ENCODE measurements around the gene CASP7. TPM values are rescaled to one million over a fixed set of nuclear protein-coding genes. Genes with fewer than 3 reads are reported as not detected.
A peak's percentile ranks its signal among the peaks of the same experiment; 100 is the strongest.

The CASP7 gene
- total and polyA plus RNA-seq, 2 donors (not counting 1 experiment from before 2014, with no cell fraction given), result 5.7 to 23.9 TPM

DNA sequence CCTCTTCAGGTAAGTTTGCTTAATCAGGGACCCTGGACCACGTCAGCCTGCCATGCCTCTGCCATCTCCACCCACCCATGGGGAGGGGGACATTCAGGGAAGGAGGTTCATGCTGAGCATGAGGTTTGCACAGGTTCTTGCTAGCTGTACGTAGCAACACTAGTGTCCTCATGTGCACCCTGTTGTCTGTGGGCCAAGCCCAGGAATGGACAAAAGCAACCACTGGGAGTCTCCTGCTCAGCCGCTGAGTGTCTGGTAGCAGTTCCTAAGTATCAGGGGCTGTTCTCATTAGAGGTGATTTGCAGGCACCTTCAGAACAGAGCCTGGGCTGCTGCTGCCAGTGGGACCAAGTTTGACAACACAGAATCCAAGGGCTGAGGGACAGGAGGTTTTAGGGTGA is 17.9 kb downstream of the CASP7 start:
- ChIA-PET POLR2A (no interaction called here), CTCF (no interaction called here)
- Mint-ChIP-seq H3K4me3 (no peak overlapping the region), H3K27ac (no peak overlapping the region), H3K4me1 (no peaks in the 10 kb centered on the region), H3K9me3 (ENCODE audit: insufficient read depth) (peaks cover 10% of the 10 kb centered on the region), H3K27me3 (no peaks in the 10 kb centered on the region)
- no peak overlapping the region for H3K4me3 ChIP-seq (ENCODE audit: control extremely low read depth in 1 of 5, extremely low read depth in 1 of 5, insufficient read depth in 1 of 5, low read depth in 2 of 5, low read length in 4 of 5)
- no peak overlapping the region for H3K27ac ChIP-seq (ENCODE audit: low read length in 2 of 2)
- peaks cover 8 to 21% (median 10%) of the 10 kb centered on the region in 3 donors for H3K9me3 ChIP-seq (ENCODE audit: control extremely low read depth in 1 of 3, control insufficient read depth in 2 of 3, insufficient read depth in 1 of 3, low read length in 2 of 3)
- no peak overlapping the region for H3K4me2 ChIP-seq (replicated peaks; ENCODE audit: low read depth, low read length, poor library complexity, severe bottlenecking)
- no peak for ATAC-seq (ENCODE audit: low read depth)
- H4K20me1 ChIP-seq (ENCODE audit: control insufficient read depth, insufficient read depth, low read length, poor library complexity, severe bottlenecking), result peaks cover 29% of the 10 kb centered on the region
- peaks cover 29% of the 10 kb centered on the region for H3K79me2 ChIP-seq (ENCODE audit: control insufficient read depth, insufficient read depth, low read length)
- intact Hi-C loops (cut with micrococcal nuclease), result no loop called here
- H3K4me1 ChIP-seq (ENCODE audit: control insufficient read depth in 2 of 2, insufficient read depth in 2 of 2, low read length in 2 of 2), result no peaks in the 10 kb centered on the region
- H3K27me3 ChIP-seq (replicated peaks in 1 of 4; ENCODE audit: control extremely low read depth in 1 of 4, control insufficient read depth in 3 of 4, insufficient read depth in 4 of 4, low read length in 3 of 4), result no peaks in the 10 kb centered on the region
- peaks cover 5 to 52% of the 10 kb centered on the region in 2 experiments for H3K36me3 ChIP-seq (replicated peaks in 1 of 2; ENCODE audit: control extremely low read depth in 1 of 2, control insufficient read depth in 1 of 2, extremely low read depth in 1 of 2, insufficient read depth in 2 of 2, low read length in 1 of 2)
- H2AFZ ChIP-seq (ENCODE audit: insufficient read depth, low read depth, low read length, poor library complexity, severe bottlenecking), result no peak overlapping the region
- DNase-seq, result no peak
- WGBS (ENCODE audit: insufficient coverage), result 71% methylated on average over 2 of the region's 3 CpGs
- no peak overlapping the region for H3K9ac ChIP-seq (ENCODE audit: low read length)
- TF ChIP-seq EZH2 (IDR thresholded peaks at IDR 0.05; ENCODE audit: borderline replicate concordance, insufficient read depth, low read depth, low read length, poor library complexity, severe bottlenecking), result no peak
- TF ChIP-seq, protein P1, sequence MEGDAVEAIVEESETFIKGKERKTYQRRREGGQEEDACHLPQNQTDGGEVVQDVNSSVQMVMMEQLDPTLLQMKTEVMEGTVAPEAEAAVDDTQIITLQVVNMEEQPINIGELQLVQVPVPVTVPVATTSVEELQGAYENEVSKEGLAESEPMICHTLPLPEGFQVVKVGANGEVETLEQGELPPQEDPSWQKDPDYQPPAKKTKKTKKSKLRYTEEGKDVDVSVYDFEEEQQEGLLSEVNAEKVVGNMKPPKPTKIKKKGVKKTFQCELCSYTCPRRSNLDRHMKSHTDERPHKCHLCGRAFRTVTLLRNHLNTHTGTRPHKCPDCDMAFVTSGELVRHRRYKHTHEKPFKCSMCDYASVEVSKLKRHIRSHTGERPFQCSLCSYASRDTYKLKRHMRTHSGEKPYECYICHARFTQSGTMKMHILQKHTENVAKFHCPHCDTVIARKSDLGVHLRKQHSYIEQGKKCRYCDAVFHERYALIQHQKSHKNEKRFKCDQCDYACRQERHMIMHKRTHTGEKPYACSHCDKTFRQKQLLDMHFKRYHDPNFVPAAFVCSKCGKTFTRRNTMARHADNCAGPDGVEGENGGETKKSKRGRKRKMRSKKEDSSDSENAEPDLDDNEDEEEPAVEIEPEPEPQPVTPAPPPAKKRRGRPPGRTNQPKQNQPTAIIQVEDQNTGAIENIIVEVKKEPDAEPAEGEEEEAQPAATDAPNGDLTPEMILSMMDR (IDR thresholded peaks at IDR 0.05), result no peak

DNA sequence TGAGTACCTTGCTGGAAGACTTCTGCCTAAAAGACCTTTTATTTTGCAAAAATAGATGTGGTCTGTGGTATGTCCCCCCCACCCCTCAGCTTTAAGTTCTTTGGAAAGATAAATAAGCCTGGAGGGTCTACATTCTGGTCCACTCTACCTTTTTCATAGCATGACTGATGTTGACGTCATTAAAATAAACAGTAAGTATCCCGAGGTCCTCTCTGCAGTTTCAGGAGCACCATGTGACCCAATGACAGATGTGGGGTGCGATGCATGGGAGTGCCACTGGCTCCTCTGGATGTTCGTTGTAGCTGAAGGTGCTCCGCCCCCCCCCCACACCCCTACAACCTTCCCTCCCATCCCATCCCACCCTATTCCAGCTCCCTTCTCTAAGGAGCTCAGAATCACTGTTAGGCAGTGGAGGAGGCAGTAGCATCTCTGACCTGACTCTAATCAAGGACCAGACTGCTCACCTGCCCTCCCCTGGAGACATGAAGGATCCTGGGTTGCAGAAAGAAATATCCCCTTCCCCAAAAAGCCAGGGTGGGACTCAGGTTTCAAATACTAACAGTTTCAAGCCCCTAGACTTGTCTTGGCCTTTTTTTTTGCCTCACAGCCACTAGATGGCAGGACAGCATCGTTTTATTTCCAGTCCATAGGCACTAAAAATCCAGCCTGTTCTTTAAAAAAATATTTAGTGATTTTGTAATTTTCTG is 25.1 kb downstream of the CASP7 start:
- Histone ChIP-seq H3K36me3 (replicated peaks in 1 of 2; ENCODE audit: control extremely low read depth in 1 of 2, control insufficient read depth in 1 of 2, extremely low read depth in 1 of 2, insufficient read depth in 2 of 2, low read length in 1 of 2) (peaks cover 0 to 17% of the 10 kb centered on the region in 2 experiments), H3K4me3 (ENCODE audit: control extremely low read depth in 1 of 5, extremely low read depth in 1 of 5, insufficient read depth in 1 of 5, low read depth in 2 of 5, low read length in 4 of 5) (no peak overlapping the region), H3K4me2 (replicated peaks; ENCODE audit: low read depth, low read length, poor library complexity, severe bottlenecking) (no peak overlapping the region), H3K9ac (ENCODE audit: low read length) (no peak overlapping the region), H4K20me1 (ENCODE audit: control insufficient read depth, insufficient read depth, low read length, poor library complexity, severe bottlenecking) (peaks cover 43% of the 10 kb centered on the region), H3K27ac (ENCODE audit: low read length in 2 of 2) (no peak overlapping the region), H3K9me3 (ENCODE audit: control extremely low read depth in 1 of 3, control insufficient read depth in 2 of 3, insufficient read depth in 1 of 3, low read length in 2 of 3) (no peaks in the 10 kb centered on the region), H3K79me2 (ENCODE audit: control insufficient read depth, insufficient read depth, low read length) (peaks cover 36% of the 10 kb centered on the region), H3K4me1 (ENCODE audit: control insufficient read depth in 2 of 2, insufficient read depth in 2 of 2, low read length in 2 of 2) (no peaks in the 10 kb centered on the region), H3K27me3 (replicated peaks in 1 of 4; ENCODE audit: control extremely low read depth in 1 of 4, control insufficient read depth in 3 of 4, insufficient read depth in 4 of 4, low read length in 3 of 4) (no peaks in the 10 kb centered on the region), H2AFZ (ENCODE audit: insufficient read depth, low read depth, low read length, poor library complexity, severe bottlenecking) (no peak overlapping the region)
- Mint-ChIP-seq H3K27me3 (no peaks in the 10 kb centered on the region), H3K4me1 (peaks cover 18% of the 10 kb centered on the region), H3K9me3 (ENCODE audit: insufficient read depth) (peaks cover 2% of the 10 kb centered on the region), H3K4me3 (no peak overlapping the region), H3K27ac (no peak overlapping the region)
- WGBS (ENCODE audit: insufficient coverage), result no CpG with 5 or more reads among the region's 6 CpGs
- ChIA-PET CTCF (interaction anchor here (1.2 to 2.0 kb wide), 5 partner anchors 10 to 767 kb away, joined by 3 to 18 read pairs (median 4); no protein-coding TSS in a partner anchor), POLR2A (no interaction called here)
- TF ChIP-seq, protein P1 (IDR thresholded peaks at IDR 0.05), result peak; percentile 70
- TF ChIP-seq EZH2 (IDR thresholded peaks at IDR 0.05; ENCODE audit: borderline replicate concordance, insufficient read depth, low read depth, low read length, poor library complexity, severe bottlenecking), result no peak
- ATAC-seq (ENCODE audit: low read depth) (no peak), DNase-seq (peak; percentile 44)
- intact Hi-C loops (cut with micrococcal nuclease), result no loop called here

Data from B cell (primary cell).